ENCODE measurements around the gene ASB1.
"Not testable (repeated sequence)": the region's sequence is repeated elsewhere in the genome, so short reads cannot be mapped to it uniquely, and the experiment has no call there.

Gene ASB1

GRCh38 chr2:238388794-238389193, 37.9 kb upstream of the ASB1 start:
- Histone ChIP-seq H3K9me3 (ENCODE audit: insufficient read depth, low read depth, low read length) (no peaks in the 10 kb centered on the region), H3K4me1 (ENCODE audit: insufficient read depth, low read length) (no peaks in the 10 kb centered on the region), H3K27ac (ENCODE audit: low read length) (no peak overlapping the region), H3K36me3 (ENCODE audit: insufficient read depth, low read depth, low read length) (no peaks in the 10 kb centered on the region), H3K4me3 (ENCODE audit: low read length) (no peak overlapping the region), H3K9ac (ENCODE audit: low read depth, low read length) (no peak overlapping the region), H3K27me3 (ENCODE audit: insufficient read depth, low read length) (no peaks in the 10 kb centered on the region)

DNA sequence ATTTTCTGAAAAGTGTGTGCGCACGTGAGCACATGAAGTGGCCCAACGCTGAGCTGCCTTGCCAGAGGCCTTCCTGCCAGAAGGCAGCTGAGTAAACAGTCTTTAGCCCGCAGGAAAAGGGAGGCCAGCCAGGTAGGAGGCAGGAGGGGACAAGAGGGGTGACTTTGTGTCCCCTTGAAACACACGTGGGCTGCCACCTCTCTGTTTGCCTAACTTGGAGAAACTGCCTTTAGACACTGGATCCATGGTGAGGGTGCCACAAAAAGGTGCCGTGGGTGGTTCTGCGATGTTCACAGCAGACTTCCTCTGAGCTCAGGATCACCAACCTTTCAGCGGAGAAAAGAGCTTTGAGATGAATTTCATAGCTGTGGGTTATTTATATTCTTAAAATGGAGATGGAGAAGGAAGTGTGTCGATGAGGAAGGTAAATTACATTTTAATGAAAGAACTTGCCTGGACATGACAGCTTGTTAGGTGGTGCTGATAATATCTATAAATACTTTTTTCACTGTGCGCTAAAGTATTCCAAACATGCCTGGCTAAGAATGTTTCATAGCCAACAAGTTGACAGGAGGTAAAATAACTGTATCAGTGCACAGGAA, 36.6 kb upstream of the ASB1 start:
- Histone ChIP-seq H3K4me3 (ENCODE audit: low read length) (no peak overlapping the region), H3K4me1 (ENCODE audit: insufficient read depth, low read length) (no peaks in the 10 kb centered on the region), H3K36me3 (ENCODE audit: insufficient read depth, low read depth, low read length) (no peaks in the 10 kb centered on the region), H3K27ac (ENCODE audit: low read length) (no peak overlapping the region), H3K9ac (ENCODE audit: low read depth, low read length) (no peak overlapping the region), H3K27me3 (ENCODE audit: insufficient read depth, low read length) (no peaks in the 10 kb centered on the region), H3K9me3 (ENCODE audit: insufficient read depth, low read depth, low read length) (no peaks in the 10 kb centered on the region)

DNA sequence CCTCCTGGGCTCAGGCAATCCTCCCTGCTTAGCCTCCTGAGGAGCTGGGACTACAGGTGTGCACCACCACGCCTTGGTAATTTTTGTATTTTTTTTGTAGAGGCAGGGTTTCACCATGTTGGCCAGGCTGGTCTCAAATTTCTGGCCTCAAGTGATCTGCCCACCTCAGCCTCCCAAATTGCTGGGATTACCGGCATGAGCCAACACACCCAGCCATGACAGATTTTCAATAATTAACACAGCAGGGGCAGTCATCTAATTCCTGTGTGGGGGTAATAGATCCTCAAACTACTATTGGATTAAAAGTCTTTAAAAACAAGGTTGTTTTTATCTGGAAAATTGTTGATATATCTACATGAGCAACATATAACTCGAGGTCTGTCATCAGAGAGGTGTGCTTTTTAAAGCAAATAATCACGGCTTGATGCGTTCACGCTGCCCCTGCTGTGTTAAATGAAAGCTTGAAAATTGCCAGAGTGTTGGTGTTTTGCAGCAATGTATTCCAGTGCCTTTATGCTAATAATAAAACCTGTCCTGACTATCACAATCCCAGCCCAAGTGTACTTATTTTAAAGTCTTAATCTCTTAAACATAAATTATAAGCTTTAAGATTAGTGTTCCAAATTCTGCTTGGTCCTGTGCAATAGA, 35.6 kb upstream of the ASB1 start:
- Histone ChIP-seq H3K27me3 (ENCODE audit: insufficient read depth, low read length) (no peaks in the 10 kb centered on the region), H3K4me3 (ENCODE audit: low read length) (no peak overlapping the region), H3K36me3 (ENCODE audit: insufficient read depth, low read depth, low read length) (no peaks in the 10 kb centered on the region), H3K9ac (ENCODE audit: low read depth, low read length) (no peak overlapping the region), H3K9me3 (ENCODE audit: insufficient read depth, low read depth, low read length) (no peaks in the 10 kb centered on the region), H3K4me1 (ENCODE audit: insufficient read depth, low read length) (no peaks in the 10 kb centered on the region), H3K27ac (ENCODE audit: low read length) (no peak overlapping the region)

GRCh38 chr2:238396663-238397062, 30.1 kb upstream of the ASB1 start:
- Histone ChIP-seq H3K27ac (ENCODE audit: low read length) (no peak overlapping the region), H3K9ac (ENCODE audit: low read depth, low read length) (no peak overlapping the region), H3K4me1 (ENCODE audit: insufficient read depth, low read length) (no peaks in the 10 kb centered on the region), H3K4me3 (ENCODE audit: low read length) (no peak overlapping the region), H3K36me3 (ENCODE audit: insufficient read depth, low read depth, low read length) (no peaks in the 10 kb centered on the region), H3K27me3 (ENCODE audit: insufficient read depth, low read length) (no peaks in the 10 kb centered on the region), H3K9me3 (ENCODE audit: insufficient read depth, low read depth, low read length) (no peaks in the 10 kb centered on the region)

DNA sequence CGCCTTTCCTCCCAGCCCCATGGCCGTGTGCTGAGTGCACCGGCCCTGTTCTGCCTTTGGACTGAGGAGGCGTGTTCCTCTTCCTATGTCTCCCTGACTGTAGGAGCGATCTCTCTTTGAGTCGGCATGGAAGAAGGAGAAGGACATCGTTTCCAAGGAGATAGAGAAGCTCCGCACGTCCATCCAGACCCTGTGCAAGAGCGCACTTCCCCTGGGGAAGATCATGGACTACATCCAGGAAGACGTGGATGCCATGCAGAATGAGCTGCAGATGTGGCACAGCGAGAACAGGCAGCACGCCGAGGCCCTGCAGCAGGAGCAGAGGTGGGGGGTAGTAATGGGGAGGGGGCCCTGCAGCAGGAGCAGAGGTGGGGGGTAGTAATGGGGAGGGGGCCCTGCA, 29.4 kb upstream of the ASB1 start:
- Histone ChIP-seq H3K9ac (ENCODE audit: low read depth, low read length) (no peak overlapping the region), H3K4me1 (ENCODE audit: insufficient read depth, low read length) (no peaks in the 10 kb centered on the region), H3K27me3 (ENCODE audit: insufficient read depth, low read length) (no peaks in the 10 kb centered on the region), H3K36me3 (ENCODE audit: insufficient read depth, low read depth, low read length) (no peaks in the 10 kb centered on the region), H3K4me3 (ENCODE audit: low read length) (no peak overlapping the region), H3K9me3 (ENCODE audit: insufficient read depth, low read depth, low read length) (no peaks in the 10 kb centered on the region), H3K27ac (ENCODE audit: low read length) (no peak overlapping the region)

- H3K36me3 ChIP-seq (ENCODE audit: insufficient read depth, low read depth, low read length) = no peaks in the 10 kb centered on the region
- H3K4me3 ChIP-seq (ENCODE audit: low read length) = no peak overlapping the region
- H3K9ac ChIP-seq (ENCODE audit: low read depth, low read length) = no peak overlapping the region
- no peaks in the 10 kb centered on the region for H3K27me3 ChIP-seq (ENCODE audit: insufficient read depth, low read length)
- H3K4me1 ChIP-seq (ENCODE audit: insufficient read depth, low read length) = no peaks in the 10 kb centered on the region
- no peaks in the 10 kb centered on the region for H3K9me3 ChIP-seq (ENCODE audit: insufficient read depth, low read depth, low read length)
- H3K27ac ChIP-seq (ENCODE audit: low read length) = no peak overlapping the region
These were observed 28.1 kb upstream of the ASB1 start for GRCh38 chr2:238398577-238398976.

GRCh38 chr2:238399094-238399493, 27.6 kb upstream of the ASB1 start:
- no peak overlapping the region for H3K9ac ChIP-seq (ENCODE audit: low read depth, low read length)
- H3K9me3 ChIP-seq (ENCODE audit: insufficient read depth, low read depth, low read length) = no peaks in the 10 kb centered on the region
- H3K4me1 ChIP-seq (ENCODE audit: insufficient read depth, low read length) = no peaks in the 10 kb centered on the region
- H3K4me3 ChIP-seq (ENCODE audit: low read length) = no peak overlapping the region
- no peaks in the 10 kb centered on the region for H3K27me3 ChIP-seq (ENCODE audit: insufficient read depth, low read length)
- no peaks in the 10 kb centered on the region for H3K36me3 ChIP-seq (ENCODE audit: insufficient read depth, low read depth, low read length)
- no peak overlapping the region for H3K27ac ChIP-seq (ENCODE audit: low read length)

DNA sequence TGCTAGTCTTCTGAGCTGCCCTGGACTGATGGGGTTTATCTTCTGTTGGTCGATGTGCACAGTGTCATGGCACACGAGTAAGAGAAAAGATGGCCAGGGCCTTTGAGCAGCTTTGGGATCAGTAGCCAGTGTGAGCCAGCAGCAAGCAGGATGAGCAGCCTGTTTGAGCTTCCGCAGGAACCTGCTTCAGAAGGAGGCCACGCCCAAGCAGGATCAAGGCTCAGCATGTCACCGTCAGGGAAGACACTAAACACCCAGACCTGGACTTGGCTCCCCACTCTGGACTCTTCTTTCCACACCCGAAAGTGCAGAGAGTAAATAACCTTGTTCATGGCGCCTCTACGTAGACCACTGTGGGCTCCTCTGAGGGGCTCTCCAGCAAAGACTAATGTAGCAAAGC, 25.2 kb upstream of the ASB1 start:
- H3K4me3 ChIP-seq (ENCODE audit: low read length) = no peak overlapping the region
- H3K4me1 ChIP-seq (ENCODE audit: insufficient read depth, low read length) = no peaks in the 10 kb centered on the region
- H3K36me3 ChIP-seq (ENCODE audit: insufficient read depth, low read depth, low read length) = no peaks in the 10 kb centered on the region
- H3K27ac ChIP-seq (ENCODE audit: low read length) = no peak overlapping the region
- H3K9me3 ChIP-seq (ENCODE audit: insufficient read depth, low read depth, low read length) = no peaks in the 10 kb centered on the region
- H3K9ac ChIP-seq (ENCODE audit: low read depth, low read length) = no peak overlapping the region
- H3K27me3 ChIP-seq (ENCODE audit: insufficient read depth, low read length) = no peaks in the 10 kb centered on the region

DNA sequence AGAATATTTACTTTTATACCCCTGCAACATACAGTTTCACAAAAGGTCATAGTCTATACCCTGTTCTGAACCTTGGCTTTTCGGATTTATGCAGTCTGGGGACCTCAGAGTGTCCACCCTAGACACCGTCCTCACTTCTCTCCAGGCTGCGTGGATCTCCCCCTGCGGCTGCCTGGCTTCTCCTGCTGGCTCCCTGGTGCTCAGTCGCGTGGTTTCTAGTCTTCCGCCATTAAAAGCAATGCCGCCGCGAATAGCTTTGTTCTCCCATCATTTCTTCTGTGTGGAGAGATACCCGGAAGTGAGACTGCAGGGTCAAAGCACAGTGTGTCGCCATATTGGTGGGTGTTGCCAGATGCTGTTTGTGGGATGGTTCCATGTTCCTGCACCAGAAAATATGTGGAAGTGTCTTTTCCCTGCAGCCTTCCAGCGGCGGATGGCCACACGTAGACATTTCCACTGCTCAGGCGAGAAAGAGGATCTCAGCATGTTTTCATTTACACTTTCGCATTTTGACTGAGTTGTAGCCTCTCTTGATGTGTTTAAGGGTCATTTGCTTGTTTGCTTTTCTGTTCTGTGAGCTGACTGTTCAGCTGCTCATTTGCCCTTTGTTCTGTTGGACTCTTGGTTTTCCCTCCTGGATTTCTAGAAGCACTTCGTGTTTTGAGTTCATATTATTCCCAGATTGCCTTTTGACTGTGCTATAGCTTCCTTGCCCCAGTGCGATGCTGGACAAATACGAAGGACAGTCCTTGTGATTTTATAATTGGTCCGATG, 22.9 kb upstream of the ASB1 start:
- Histone ChIP-seq H3K4me1 (ENCODE audit: insufficient read depth, low read length) (no peaks in the 10 kb centered on the region), H3K27ac (ENCODE audit: low read length) (no peak overlapping the region), H3K36me3 (ENCODE audit: insufficient read depth, low read depth, low read length) (no peaks in the 10 kb centered on the region), H3K9ac (ENCODE audit: low read depth, low read length) (no peak overlapping the region), H3K4me3 (ENCODE audit: low read length) (no peak overlapping the region), H3K27me3 (ENCODE audit: insufficient read depth, low read length) (no peaks in the 10 kb centered on the region), H3K9me3 (ENCODE audit: insufficient read depth, low read depth, low read length) (no peaks in the 10 kb centered on the region)

- H3K4me3 ChIP-seq (ENCODE audit: low read length) = no peak overlapping the region
- H3K27me3 ChIP-seq (ENCODE audit: insufficient read depth, low read length) = no peaks in the 10 kb centered on the region
- no peak overlapping the region for H3K27ac ChIP-seq (ENCODE audit: low read length)
- H3K36me3 ChIP-seq (ENCODE audit: insufficient read depth, low read depth, low read length) = no peaks in the 10 kb centered on the region
- no peaks in the 10 kb centered on the region for H3K9me3 ChIP-seq (ENCODE audit: insufficient read depth, low read depth, low read length)
- H3K9ac ChIP-seq (ENCODE audit: low read depth, low read length) = no peak overlapping the region
- no peaks in the 10 kb centered on the region for H3K4me1 ChIP-seq (ENCODE audit: insufficient read depth, low read length)
These were observed 22.1 kb upstream of the ASB1 start for GRCh38 chr2:238404406-238405216.

DNA sequence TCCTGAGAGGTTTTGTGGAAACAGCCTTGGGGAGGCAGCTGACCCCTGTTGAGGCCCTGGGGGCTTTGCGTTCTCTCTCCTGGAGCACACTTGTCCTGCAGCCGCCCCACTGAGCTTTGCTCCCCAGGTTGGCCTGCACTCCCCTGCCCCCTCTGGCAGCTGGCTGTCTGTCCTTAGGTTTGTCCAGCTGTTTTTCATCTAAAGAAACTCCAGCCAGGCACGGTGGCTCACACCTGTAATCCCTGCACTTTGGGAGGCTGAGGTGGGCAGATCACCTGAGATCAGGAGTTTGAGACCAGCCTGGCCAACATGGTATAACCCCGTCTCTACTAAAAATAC, 21.5 kb upstream of the ASB1 start:
- not testable (repeated sequence) for H3K9me3 ChIP-seq (ENCODE audit: insufficient read depth, low read depth, low read length); H3K4me1 ChIP-seq (ENCODE audit: insufficient read depth, low read length); H3K36me3 ChIP-seq (ENCODE audit: insufficient read depth, low read depth, low read length); H3K27me3 ChIP-seq (ENCODE audit: insufficient read depth, low read length); H3K9ac ChIP-seq (ENCODE audit: low read depth, low read length); H3K27ac ChIP-seq (ENCODE audit: low read length); H3K4me3 ChIP-seq (ENCODE audit: low read length)
